GM23338 (cell line): ENCODE data around the gene SORD.

Source experiments
- CREB1 ChIP-seq: fragments of 250-450 bp; sonication (Bioruptor Pico); IDR thresholded peaks from 2 replicates; pipeline ENCODE4 v1.5.0; 2020; ENCODE audit warnings: low read depth, mild to moderate bottlenecking, moderate library complexity
- CTCF ChIP-seq, 2 experiments: fragments of 200-600 bp in 1 of 2; sonication (generic) in 1 of 2; conservative IDR thresholded peaks; 2 replicates each; pipeline versions ENCODE4 v1.5.1 to v1.6.1; 2016 to 2017; ENCODE audit warnings: antibody characterized with exemption in 2 of 2, low read depth in 2 of 2, mild to moderate bottlenecking in 2 of 2, moderate library complexity in 1 of 2
- EZH2 ChIP-seq: fragments of 200-600 bp; sonication (generic); IDR thresholded peaks from one replicate; pipeline ENCODE4 v1.8.0; 2017; ENCODE audit warnings: antibody characterized with exemption, mild to moderate bottlenecking, low read depth; ENCODE audit not compliant: unreplicated experiment
- EZH2phosphoT487 ChIP-seq: fragments of 200-600 bp; sonication (generic); IDR thresholded peaks from one replicate; pipeline ENCODE4 v1.8.1; 2018; ENCODE audit warnings: antibody characterized with exemption; ENCODE audit not compliant: unreplicated experiment
- JUNB ChIP-seq: IDR thresholded peaks from one replicate; pipeline ENCODE4 v1.6.1; 2016; ENCODE audit warnings: antibody characterized with exemption; ENCODE audit not compliant: unreplicated experiment
- NANOG ChIP-seq: IDR thresholded peaks from 2 replicates; pipeline ENCODE4 v1.6.1; 2016; ENCODE audit warnings: antibody characterized with exemption, borderline replicate concordance
- POLR2AphosphoS5 ChIP-seq: IDR thresholded peaks from 2 replicates; pipeline ENCODE4 v1.6.1; 2016; ENCODE audit warnings: antibody characterized with exemption, low read depth
- REST ChIP-seq: IDR thresholded peaks from one replicate; pipeline ENCODE4 v1.6.1; 2018; ENCODE audit warnings: antibody characterized with exemption; ENCODE audit not compliant: unreplicated experiment
- STAT1 ChIP-seq: IDR thresholded peaks from one replicate; pipeline ENCODE4 v1.6.1; 2016; ENCODE audit warnings: antibody characterized with exemption; ENCODE audit not compliant: unreplicated experiment
- ZNF462 ChIP-seq: fragments of 250-450 bp; sonication (Bioruptor Pico); IDR thresholded peaks from 2 replicates; pipeline ENCODE4 v1.5.0; 2020; ENCODE audit warnings: mild to moderate bottlenecking, moderate library complexity

- TF ChIP-seq EZH2 (no peak), EZH2phosphoT487 (no peak), CTCF (conservative IDR thresholded peaks at IDR 0.05; ENCODE audit: low read depth in 2 of 2) (no peak), POLR2AphosphoS5 (no peak), CREB1 (CRISPR knock-in tag) (no peak), JUNB (no peak), NANOG (no peak), REST (no peak), ZNF462 (CRISPR knock-in tag) (no peak), STAT1 (no peak)
These were observed 85.1 kb downstream of the SORD start for GRCh38 chr15:45107941-45108630.
